ENCODE results near the gene FAM50A.
A peak's percentile ranks its signal among the peaks of the same experiment; 100 is the strongest.
"Not testable (repeated sequence)": the region's sequence is repeated elsewhere in the genome, so short reads cannot be mapped to it uniquely, and the experiment has no call there.

The FAM50A gene

GRCh38 chrX:154486052-154486395 lies 42.1 kb downstream of the FAM50A start:
- no peak for DNase-seq

GRCh38 chrX:154486396-154487207 lies 42.7 kb downstream of the FAM50A start, which contains the start of gene UBL4A:
Gene UBL4A (minus strand): TSS chrX:154486615. CDS start chrX:154486584, 31 bp downstream.
- peak; percentile 49 for DNase-seq

GRCh38 chrX:154487518-154488290 lies 43.8 kb downstream of the FAM50A start:
- no peak for DNase-seq

GRCh38 chrX:154488336-154489075 lies 44.6 kb downstream of the FAM50A start:
- DNase-seq: no peak

- DNase-seq: no peak
Measured at GRCh38 chrX:154489182-154489581, 45.2 kb downstream of the FAM50A start.

- peak; percentile 58 for DNase-seq
Measured at GRCh38 chrX:154490021-154490413, 46.1 kb downstream of the FAM50A start.

- peak; percentile 93 for DNase-seq
Measured at GRCh38 chrX:154490414-154491083, 46.6 kb downstream of the FAM50A start, which contains the start of gene SLC10A3. Gene SLC10A3 (minus strand): TSS chrX:154490629. CDS start chrX:154488940, 1,689 bp downstream.

GRCh38 chrX:154494715-154495114 lies 50.8 kb downstream of the FAM50A start:
- no peak for DNase-seq

GRCh38 chrX:154495472-154495922 lies 51.6 kb downstream of the FAM50A start:
- no peak for DNase-seq

GRCh38 chrX:154496591-154497137 lies 52.7 kb downstream of the FAM50A start:
- DNase-seq: not testable (repeated sequence)

All from fibroblast of skin of scalp (primary cell).